LNCaP clone FGC (cell line): ENCODE data around the gene VN1R4.
"Not testable (repeated sequence)": the region's sequence is repeated elsewhere in the genome, so short reads cannot be mapped to it uniquely, and the experiment has no call there.

ENCODE experiments used
- DNase-seq: peaks from one replicate; pipeline ENCODE4 v3.0.0-alpha.2; 2011; ENCODE audit warnings: low read depth
- H3K4me3 ChIP-seq: 2 replicates; pipeline ENCODE4 v1.5.1; 2011; ENCODE audit warnings: mild to moderate bottlenecking, low read depth, low read length, control low read depth
- TF ChIP-seq, protein P1 (sequence below): IDR thresholded peaks from 2 replicates; pipeline ENCODE4 v1.5.1; 2012; ENCODE audit warnings: mild to moderate bottlenecking; ENCODE audit not compliant: control insufficient read depth, insufficient read depth; ENCODE audit errors: extremely low read depth

The VN1R4 gene

GRCh38 chr19:53285087-53285486 is 17.6 kb upstream of the VN1R4 start:
- TF ChIP-seq, protein P1, sequence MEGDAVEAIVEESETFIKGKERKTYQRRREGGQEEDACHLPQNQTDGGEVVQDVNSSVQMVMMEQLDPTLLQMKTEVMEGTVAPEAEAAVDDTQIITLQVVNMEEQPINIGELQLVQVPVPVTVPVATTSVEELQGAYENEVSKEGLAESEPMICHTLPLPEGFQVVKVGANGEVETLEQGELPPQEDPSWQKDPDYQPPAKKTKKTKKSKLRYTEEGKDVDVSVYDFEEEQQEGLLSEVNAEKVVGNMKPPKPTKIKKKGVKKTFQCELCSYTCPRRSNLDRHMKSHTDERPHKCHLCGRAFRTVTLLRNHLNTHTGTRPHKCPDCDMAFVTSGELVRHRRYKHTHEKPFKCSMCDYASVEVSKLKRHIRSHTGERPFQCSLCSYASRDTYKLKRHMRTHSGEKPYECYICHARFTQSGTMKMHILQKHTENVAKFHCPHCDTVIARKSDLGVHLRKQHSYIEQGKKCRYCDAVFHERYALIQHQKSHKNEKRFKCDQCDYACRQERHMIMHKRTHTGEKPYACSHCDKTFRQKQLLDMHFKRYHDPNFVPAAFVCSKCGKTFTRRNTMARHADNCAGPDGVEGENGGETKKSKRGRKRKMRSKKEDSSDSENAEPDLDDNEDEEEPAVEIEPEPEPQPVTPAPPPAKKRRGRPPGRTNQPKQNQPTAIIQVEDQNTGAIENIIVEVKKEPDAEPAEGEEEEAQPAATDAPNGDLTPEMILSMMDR, result no peak
- no peak for DNase-seq
- no peak overlapping the region for H3K4me3 ChIP-seq

DNA sequence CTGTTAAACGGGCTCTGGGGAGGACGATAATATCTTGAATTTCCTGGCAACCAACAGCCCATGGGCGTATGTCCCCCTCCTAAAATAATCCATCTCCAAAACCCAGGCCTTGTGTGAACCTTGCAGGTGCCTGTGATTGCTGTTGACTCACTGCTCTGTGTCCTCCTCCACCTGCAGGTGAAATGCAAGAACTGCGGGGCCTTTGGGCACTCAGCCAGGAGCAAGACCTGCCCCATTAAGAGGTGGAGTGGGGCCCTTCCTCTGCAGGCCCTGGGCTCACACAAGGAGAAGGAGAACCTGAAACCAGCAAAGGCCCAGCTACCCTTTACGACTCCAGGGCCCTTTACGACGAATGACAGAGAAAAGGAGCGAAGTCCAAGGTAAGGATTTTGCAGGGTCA is 14.4 kb upstream of the VN1R4 start:
- not testable (repeated sequence) for DNase-seq, H3K4me3 ChIP-seq

- DNase-seq, result no peak
- TF ChIP-seq, protein P1, result no peak
These were observed 8.0 kb upstream of the VN1R4 start for GRCh38 chr19:53275480-53275879.

DNA sequence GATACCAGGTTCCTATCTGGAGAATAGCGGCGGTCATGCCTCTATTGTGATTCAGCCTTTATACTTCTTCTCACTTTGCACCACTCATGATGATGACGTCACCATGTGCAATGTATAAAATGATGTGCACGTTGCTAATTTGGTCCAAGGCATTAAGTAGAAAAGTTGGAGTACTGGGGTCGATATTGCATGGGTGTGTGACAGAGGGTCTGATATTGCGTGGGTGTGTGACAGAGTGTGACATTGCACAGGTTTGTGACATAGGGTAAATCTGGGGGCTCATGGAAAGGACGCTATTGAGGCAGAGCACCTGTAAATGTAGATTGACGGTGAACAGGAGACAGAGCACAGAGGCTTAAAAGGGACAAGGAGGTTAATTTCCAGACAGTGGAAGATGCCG is 4.5 kb upstream of the VN1R4 start:
- DNase-seq, result no peak
- TF ChIP-seq, protein P1, result no peak
- H3K4me3 ChIP-seq, result no peak overlapping the region

More at GRCh38 chr19:53275480-53275879, 8.0 kb upstream of the VN1R4 start:
- no peak overlapping the region for H3K4me3 ChIP-seq

- H3K4me3 ChIP-seq, DNase-seq: not testable (repeated sequence)
These were observed 2.3 kb upstream of the VN1R4 start for GRCh38 chr19:53269861-53270260.

- DNase-seq, H3K4me3 ChIP-seq: not testable (repeated sequence)
These were observed 9.7 kb downstream of the VN1R4 start, which contains the start of gene VN1R2 for GRCh38 chr19:53257715-53258342. TSS of gene VN1R2 (plus strand) at chr19:53258292. CDS start at chr19:53258376, 84 bp downstream.

- H3K4me3 ChIP-seq, result peak within 1 kb of the TSS; percentile 67
- peak; percentile 71 for DNase-seq
- TF ChIP-seq, protein P1, result no peak
These were observed 12.8 kb downstream of the VN1R4 start, which contains the start of gene ZNF677 for GRCh38 chr19:53254411-53255341. TSS of gene ZNF677 (minus strand) at chr19:53254873. CDS start at chr19:53251550, 3,323 bp downstream.

DNA sequence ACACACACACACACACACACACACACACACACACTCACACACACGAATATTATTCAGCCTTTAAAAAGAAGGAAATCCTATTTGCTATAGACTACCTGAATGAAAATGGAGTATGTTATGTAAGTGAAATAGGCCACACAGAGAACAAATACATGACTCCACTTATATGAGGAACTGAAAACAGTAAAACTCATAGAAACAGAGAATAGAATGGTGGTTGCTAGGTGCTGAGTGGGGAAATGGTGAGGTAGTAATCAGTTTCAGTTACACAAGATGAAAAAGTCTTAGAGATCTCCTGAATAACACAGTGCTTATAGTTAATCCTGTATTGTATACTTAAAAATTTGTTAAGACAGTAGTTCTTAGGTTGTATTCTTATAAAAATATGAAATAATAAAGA is 21.0 kb downstream of the VN1R4 start:
- TF ChIP-seq, protein P1, result no peak
- DNase-seq, result no peak
- H3K4me3 ChIP-seq, result no peak overlapping the region
